HFF-Myc (cell line): ENCODE results near the gene PRPF38A.
A peak's percentile ranks its signal among the peaks of the same experiment; 100 is the strongest.
"Not testable (repeated sequence)": the region's sequence is repeated elsewhere in the genome, so short reads cannot be mapped to it uniquely, and the experiment has no call there.

Source experiments
- DNase-seq: peaks from one replicate; pipeline ENCODE4 v3.0.0-alpha.2; 2011; ENCODE audit warnings: low read depth; ENCODE audit errors: extremely low read depth
- H3K4me3 ChIP-seq: replicated peaks from 2 replicates; pipeline ENCODE4 v1.5.1; 2011; ENCODE audit warnings: low read depth, mild to moderate bottlenecking, control low read depth, low read length
- CTCF ChIP-seq: IDR thresholded peaks from 2 replicates; pipeline ENCODE4 v1.5.1; 2012; ENCODE audit warnings: mild to moderate bottlenecking, low read depth, low read length, control low read depth; ENCODE audit errors: missing control alignments

Gene PRPF38A

DNA sequence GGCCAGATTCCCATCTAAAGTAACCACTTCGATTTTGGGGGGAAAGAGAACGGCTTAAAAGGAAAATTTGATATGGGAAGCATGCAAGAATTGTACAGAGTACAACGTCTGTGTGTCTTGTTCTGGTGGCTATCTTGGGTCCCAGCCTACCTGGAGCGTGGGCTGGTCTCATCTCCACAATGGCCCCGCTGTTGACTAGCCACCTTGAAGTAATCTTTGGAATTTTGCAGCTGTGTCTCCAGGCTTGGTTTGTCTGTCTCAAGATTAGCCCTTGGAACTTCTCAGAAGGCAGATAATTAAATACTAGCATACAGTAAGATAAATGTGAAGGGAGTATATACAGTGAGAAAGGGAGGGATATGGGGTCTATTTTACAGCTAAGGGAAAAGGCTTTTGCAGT, 37.1 kb upstream of the PRPF38A start:
- H3K4me3 ChIP-seq, result no peak overlapping the region
- no peak for DNase-seq
- no peak for TF ChIP-seq CTCF

DNA sequence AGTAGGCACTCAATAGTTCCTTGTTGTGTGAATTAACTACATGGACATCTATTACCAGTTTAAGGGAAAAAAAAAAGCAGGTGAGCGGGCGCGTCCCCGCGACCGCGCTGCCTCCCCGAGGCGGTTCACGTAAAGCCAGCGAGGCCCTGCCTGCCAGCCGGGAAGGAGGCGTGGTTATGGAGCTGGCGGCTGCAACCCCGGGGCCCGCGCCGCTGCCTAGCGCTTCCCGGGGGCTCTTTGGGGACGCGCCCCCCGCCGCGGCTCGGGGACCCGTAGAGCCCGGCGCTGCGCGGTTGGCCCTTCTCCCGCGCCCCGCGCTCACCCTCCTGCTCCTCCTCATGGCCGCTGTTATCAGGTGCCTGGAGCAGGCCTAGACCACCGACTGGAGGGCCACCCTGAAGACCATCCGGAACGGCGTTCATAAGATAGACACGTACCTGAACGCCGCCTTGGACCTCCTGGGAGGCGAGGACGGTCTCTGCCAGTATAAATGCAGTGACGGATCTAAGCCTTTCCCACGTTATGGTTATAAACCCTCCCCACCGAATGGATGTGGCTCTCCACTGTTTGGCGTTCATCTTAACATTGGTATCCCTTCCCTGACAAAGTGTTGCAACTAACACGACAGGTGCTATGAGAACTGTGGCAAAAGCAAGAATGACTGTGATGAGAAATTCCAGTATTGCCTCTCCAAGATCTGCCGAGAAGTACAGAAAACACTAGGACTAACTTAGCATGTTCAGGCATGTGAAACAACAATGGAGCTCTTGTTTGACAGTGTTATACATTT, 35.8 kb upstream of the PRPF38A start:
- no peak for TF ChIP-seq CTCF
- no peak for DNase-seq
- peak overlapping the region; percentile 36 for H3K4me3 ChIP-seq

- H3K4me3 ChIP-seq, DNase-seq: not testable (repeated sequence)
Observed at GRCh38 chr1:52369851-52370250, 34.6 kb upstream of the PRPF38A start.

DNA sequence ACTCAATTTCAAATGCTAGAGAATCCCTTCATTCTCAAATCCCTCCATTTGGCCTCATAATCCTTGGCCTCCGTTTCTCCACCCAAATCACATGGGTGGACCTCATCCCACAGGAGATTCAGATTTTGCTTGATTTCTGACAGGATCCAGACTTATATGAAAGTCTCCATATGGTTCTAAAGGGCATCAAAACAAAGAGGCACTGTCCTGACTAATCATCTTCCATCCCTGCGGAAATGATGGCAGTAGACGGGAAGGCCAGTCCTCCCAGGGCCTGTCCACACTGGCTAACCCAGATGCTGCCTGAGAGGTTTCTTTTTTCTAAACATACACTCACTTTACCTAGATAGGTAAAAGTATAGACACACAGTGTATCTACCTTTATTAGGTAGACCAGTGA, 19.0 kb upstream of the PRPF38A start:
- no peak for TF ChIP-seq CTCF
- no peak overlapping the region for H3K4me3 ChIP-seq
- DNase-seq, result no peak

GRCh38 chr1:52386458-52386857, 17.9 kb upstream of the PRPF38A start:
- H3K4me3 ChIP-seq, result no peak overlapping the region
- no peak for DNase-seq
- no peak for TF ChIP-seq CTCF

DNA sequence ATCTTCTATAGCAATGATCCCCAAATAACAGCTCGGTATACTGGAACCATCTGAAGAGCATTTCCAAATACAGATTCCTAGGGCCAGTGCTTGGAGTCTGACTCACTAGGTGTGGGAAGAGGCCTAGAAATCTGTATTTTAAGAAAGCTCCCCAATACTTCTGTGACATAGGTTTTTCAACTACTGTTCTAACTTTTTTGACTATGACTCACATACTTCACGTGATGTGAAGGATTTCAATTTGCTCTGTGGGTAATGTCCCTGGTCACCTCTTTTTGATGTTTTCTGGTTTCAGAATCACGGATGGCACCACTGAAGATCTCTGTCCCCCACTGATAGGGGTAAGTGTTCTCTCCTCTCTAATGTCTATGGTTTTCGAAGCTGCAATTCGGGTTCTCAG, 11.2 kb upstream of the PRPF38A start:
- no peak for DNase-seq
- TF ChIP-seq CTCF, result no peak
- H3K4me3 ChIP-seq, result no peak overlapping the region

DNA sequence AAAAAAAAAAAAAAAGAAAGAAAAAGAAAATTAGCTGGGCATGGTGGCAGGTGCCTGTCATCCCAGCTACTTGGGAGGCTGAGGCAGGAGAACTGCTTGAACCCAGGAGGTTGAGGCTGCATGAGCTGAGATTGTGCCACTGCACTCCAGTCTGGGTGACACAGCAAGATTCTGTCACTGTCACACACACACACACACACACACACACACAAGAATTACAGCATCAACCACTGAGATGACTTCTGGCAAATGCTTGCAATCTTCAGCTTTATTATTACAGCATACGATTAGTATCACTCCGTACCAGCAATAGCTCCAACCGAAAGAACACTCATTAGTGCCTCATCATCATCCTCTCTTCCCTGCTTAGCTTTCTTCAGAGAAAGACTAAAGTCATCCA, 4.8 kb upstream of the PRPF38A start:
- H3K4me3 ChIP-seq, result no peak overlapping the region
- no peak for TF ChIP-seq CTCF
- DNase-seq, result no peak
